Forelimb muscle (tissue), 1 donor: ENCODE measurements around the gene EXOC4. TPM values are rescaled to one million over a fixed set of nuclear protein-coding genes. Genes with fewer than 3 reads are reported as not detected.
"Not testable (repeated sequence)": the region's sequence is repeated elsewhere in the genome, so short reads cannot be mapped to it uniquely, and the experiment has no call there.

ENCODE experiments used
- DNase-seq: peaks from one replicate; pipeline ENCODE4 v3.0.0-alpha.2; 2013; ENCODE audit warnings: low read depth
- polyA plus RNA-seq: library from polyadenylated mRNA; unstranded; fragments of 120-200 nt; gene quantifications from one replicate; pipeline ENCODE4 v1.2.1, GENCODE V29; 2013; ENCODE audit not compliant: insufficient read length

The EXOC4 gene
- polyA plus RNA-seq, 1 donor: 55.2 TPM

- DNase-seq: no peak
Measured at GRCh38 chr7:133863362-133864061, 610.6 kb downstream of the EXOC4 start.

GRCh38 chr7:133869556-133869955 lies 616.7 kb downstream of the EXOC4 start:
- DNase-seq: no peak

- DNase-seq: no peak
Measured at GRCh38 chr7:133871757-133872156, 618.9 kb downstream of the EXOC4 start.

- DNase-seq: no peak
Measured at GRCh38 chr7:133873187-133873586, 620.3 kb downstream of the EXOC4 start.

GRCh38 chr7:133873631-133874030 lies 620.8 kb downstream of the EXOC4 start:
- no peak for DNase-seq

GRCh38 chr7:133883591-133883990 lies 630.7 kb downstream of the EXOC4 start:
- no peak for DNase-seq

- no peak for DNase-seq
Measured at GRCh38 chr7:133885213-133885612, 632.3 kb downstream of the EXOC4 start.

- DNase-seq: no peak
Measured at GRCh38 chr7:133886086-133886485, 633.2 kb downstream of the EXOC4 start.

- no peak for DNase-seq
Measured at GRCh38 chr7:133886797-133887196, 633.9 kb downstream of the EXOC4 start.

GRCh38 chr7:133887459-133887858 lies 634.6 kb downstream of the EXOC4 start:
- DNase-seq: no peak

- no peak for DNase-seq
Measured at GRCh38 chr7:133888061-133888930, 635.4 kb downstream of the EXOC4 start.

GRCh38 chr7:133904776-133905175 lies 651.9 kb downstream of the EXOC4 start:
- DNase-seq: no peak

GRCh38 chr7:133906553-133906952 lies 653.7 kb downstream of the EXOC4 start:
- DNase-seq: not testable (repeated sequence)

- DNase-seq: no peak
Measured at GRCh38 chr7:133910761-133911160, 657.9 kb downstream of the EXOC4 start.

- no peak for DNase-seq
Measured at GRCh38 chr7:133911724-133912123, 658.8 kb downstream of the EXOC4 start.

GRCh38 chr7:133912916-133913697 lies 660.2 kb downstream of the EXOC4 start:
- no peak for DNase-seq

- DNase-seq: no peak
Measured at GRCh38 chr7:133916621-133917020, 663.7 kb downstream of the EXOC4 start.

- DNase-seq: no peak
Measured at GRCh38 chr7:133919810-133920209, 666.9 kb downstream of the EXOC4 start.

- no peak for DNase-seq
Measured at GRCh38 chr7:133921635-133922182, 668.8 kb downstream of the EXOC4 start.

GRCh38 chr7:133923974-133924373 lies 671.1 kb downstream of the EXOC4 start:
- no peak for DNase-seq

- DNase-seq: no peak
Measured at GRCh38 chr7:133931053-133931452, 678.2 kb downstream of the EXOC4 start.

- no peak for DNase-seq
Measured at GRCh38 chr7:133932591-133932990, 679.7 kb downstream of the EXOC4 start.
